HG03354 (cell line): ENCODE data around the gene NSUN3.
A peak's percentile ranks its signal among the peaks of the same experiment; 100 is the strongest.
"Not testable (repeated sequence)": the region's sequence is repeated elsewhere in the genome, so short reads cannot be mapped to it uniquely, and the experiment has no call there.

Experiments used
- ATAC-seq: cut with Tn5 transposase; IDR thresholded peaks from one replicate; pipeline ENCODE4 v1.9.1; 2021; ENCODE audit warnings: mild to moderate bottlenecking; ENCODE audit not compliant: unreplicated experiment, poor library complexity, severe bottlenecking

NSUN3 gene

DNA sequence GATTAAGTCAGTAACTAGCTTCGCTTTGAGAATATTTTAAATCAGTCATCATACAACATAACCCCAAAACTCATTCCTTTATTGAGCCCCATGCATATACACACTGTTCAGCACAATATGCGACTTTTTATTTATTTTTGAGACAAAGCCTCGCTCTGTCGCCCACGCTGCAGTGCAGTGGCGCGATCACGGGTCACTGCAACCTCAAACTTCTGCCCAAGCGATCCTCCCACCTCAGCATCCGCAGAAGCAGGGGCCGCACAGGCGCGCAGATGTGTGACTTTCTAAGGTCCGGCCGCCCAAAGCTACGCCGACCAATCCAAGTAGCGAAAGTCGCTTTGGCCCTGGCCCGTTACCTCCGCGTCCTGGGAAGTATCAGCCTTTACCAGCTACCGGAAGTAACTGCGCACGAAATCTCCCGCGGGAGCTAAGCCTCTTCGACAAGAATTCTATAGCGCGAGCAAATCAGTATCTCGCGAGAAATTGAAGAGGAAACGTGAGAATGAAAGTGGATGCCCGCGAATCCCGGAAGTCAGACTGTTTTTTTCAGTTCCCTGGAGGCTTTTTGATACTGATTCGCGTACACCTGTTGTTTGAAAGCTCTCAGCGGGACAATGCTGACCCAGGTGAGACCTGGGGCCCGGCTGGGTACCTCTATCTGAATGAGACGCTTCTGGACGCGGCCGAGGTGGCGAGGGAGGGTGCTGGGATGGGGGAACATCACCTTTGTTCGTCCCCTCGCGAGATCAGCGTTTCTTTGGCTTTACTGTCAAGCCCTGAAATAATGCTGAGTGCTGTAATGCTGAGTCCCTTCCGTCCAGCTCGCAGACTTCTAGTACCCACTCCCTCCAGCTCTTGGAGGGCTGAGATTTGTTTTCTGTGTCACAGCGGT, at the start of gene NSUN3, which contains the start of gene DHFR2:
TSS of gene NSUN3 (plus strand) at position 549 of the 892 bp plus-strand sequence. CDS start at position 615, 66 bp downstream.
TSS of gene DHFR2 (minus strand) at position 404 of the 892 bp plus-strand sequence. CDS start 1,405 bp downstream, outside the sequence.
- ATAC-seq, result peak; percentile 92

DNA sequence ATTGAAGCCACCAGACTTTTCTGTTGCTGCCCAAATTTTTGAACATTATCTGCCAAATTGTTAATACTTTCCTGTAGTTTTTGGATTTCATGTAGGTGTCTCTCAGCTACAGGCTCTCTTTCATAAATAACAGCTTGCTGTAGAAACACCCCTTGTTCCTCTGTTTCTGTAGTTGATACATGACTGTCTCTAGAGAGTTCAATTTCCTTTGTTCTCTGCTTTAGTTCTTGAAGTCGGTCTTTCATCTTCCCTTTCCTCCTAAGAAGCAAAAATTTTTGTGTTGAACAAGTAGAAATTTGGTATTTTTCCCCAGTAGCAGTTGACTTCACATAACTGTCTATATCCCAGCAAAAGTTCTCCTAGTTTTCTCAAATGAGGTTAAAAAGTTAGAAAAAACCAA, 47.8 kb upstream of the NSUN3 start:
- ATAC-seq, result no peak

DNA sequence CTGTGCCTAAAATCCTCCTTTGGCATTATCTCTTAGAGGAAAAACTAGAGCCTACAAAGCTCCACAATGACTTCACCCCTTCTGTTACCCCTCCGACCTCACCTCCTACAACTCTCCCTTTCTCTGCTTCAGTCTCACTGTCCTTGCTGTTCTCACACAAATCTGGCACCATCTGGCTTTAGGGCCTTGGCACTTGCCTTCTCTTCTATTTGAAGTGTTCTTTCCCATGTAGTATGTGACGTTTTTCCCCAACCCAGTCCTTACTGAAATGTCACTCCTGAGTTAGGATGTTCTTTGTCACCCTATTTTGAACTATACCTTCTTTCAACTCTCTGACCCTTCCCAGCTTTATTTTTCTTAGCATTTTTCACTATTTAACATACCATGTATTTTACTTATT, 43.2 kb upstream of the NSUN3 start:
- no peak for ATAC-seq

DNA sequence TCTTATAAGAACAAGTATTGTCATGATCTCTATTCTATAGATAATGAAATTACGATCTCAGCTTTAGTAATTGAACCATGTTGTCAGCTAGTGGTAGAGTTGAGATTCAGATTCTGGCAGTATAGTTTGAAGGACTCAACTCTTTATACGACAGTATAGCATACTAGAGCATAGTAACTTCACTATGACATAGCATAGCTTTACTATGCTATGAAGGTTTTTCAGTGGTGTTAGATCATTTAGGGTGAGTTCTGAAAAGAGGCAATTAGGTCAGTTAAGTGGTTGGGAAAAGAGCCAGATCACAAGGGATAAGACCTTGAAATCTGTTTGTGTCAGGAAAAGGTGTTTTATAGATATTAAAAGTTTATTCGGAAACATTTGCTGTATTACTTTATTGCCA, 42.6 kb upstream of the NSUN3 start:
- ATAC-seq, result no peak

DNA sequence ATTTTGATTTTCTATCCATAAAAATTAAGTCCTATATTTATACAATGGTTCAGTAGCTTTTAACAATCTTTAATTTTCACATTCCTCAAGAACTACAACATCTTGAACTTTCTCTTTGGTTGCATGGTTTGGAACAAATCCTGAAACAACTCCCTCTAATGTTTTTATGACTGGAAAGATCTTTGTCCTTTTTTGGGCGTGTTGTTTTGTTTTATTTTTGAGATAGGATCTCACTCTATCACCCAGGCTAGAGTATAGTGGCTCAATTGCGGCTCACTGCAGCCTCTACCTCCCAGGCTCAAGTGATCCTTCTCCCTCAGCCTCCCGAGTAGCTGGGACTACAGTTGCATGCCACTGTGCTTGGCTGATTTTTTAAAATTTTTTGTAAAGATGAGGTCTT, 38.5 kb upstream of the NSUN3 start:
- no peak for ATAC-seq

DNA sequence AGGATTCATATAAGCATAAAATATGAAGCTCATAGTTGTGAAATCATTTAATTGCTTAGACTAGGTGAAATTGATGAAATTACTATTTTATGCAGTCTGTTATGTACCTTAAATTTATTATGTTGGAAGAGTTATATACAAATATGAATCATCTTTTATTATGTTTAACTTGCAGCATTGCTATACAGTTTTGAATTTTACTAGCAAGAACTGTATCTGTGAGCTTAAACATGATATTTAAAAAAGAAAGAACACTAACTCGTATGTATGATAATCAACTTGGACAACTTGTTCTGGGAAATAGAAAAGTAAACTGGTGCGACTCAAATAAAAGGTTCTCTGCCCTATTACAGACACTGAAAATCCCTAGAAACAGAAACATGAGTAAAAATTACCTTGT, 36.2 kb upstream of the NSUN3 start:
- ATAC-seq, result no peak

DNA sequence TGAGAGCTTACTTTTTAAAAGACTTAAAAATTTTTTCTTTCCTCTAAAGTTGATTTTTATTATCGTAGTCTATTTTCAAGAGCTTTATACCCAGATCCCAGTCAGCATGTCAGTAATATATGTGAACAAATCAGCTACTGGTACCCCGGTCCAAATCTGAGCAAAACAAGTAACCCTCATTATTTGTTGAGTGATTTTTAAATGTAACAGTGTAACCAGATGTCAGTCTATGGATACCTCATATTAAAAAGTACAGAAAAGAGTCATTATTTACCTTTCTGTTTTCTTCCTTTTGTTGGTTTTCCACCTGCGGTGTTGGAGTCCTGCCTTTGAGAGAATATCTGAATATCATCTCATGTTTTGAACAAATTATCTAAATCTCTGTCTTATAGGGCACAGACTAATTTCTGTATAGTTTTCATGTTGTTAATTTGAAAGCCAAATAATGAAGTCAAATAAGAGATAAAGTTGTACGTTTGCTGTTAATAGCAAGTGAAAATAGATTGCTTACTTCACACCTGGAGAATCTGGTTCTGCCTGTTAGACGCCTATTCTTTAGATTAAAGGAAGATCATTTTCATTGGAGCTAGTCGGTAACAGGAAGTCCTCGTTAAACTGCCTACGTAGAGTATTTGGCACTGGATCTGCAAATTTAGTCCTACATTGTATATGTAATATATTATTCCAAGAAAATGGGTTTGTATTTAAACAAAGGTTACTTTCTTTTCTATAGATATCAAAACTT, 34.6 kb upstream of the NSUN3 start, which contains the start of gene STX19:
TSS of gene STX19 (minus strand) at position 505 of the 745 bp plus-strand sequence. CDS start 13,328 bp downstream, outside the sequence.
- ATAC-seq, result no peak

DNA sequence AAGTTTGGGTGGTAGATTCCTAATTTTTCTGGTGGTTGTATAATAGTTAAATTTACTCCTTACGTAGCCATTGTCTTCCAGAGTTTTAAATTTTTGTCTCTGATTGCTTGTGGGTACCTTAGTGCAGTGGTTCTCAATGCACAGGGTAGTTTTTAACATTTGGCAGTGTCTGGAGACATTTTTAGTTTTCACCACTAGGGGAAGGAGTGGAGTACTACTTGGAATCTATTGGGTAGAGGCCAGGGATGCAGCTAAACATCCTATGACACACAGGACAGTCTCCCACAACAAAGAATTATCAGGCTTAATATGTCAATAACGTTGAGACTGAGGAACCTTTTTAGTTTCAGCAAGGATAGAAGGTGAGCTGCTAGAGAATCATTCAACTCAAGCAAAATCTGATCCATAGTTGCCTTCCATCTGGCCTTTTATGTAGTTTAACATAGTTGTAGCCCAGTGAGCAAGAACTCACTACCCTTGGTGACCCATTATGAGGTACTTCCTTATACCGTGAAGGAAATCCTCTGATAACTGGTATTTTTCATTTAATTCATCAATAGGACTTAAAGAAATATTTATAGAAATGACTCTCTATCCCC, 25.9 kb upstream of the NSUN3 start:
- ATAC-seq, result no peak

DNA sequence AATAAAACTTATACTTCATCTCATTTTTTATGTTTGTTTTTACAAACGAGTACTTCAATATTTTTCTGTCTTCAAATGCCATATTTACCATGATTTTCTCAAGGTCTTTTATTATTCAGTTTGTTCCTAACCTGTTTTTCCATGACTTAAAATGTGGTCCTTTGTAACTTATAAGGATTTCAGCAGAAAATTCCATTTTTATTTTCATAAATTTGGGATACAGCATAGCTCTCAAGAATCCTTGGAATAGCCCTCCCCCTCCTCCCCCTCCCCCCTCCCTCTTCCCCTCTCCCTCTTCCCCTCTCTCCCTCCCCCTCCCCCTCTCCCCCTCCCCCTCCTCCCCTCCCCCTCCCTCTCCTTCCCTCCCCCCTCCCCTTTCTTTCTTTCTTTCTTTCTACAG, 19.6 kb upstream of the NSUN3 start:
- ATAC-seq, result no peak

DNA sequence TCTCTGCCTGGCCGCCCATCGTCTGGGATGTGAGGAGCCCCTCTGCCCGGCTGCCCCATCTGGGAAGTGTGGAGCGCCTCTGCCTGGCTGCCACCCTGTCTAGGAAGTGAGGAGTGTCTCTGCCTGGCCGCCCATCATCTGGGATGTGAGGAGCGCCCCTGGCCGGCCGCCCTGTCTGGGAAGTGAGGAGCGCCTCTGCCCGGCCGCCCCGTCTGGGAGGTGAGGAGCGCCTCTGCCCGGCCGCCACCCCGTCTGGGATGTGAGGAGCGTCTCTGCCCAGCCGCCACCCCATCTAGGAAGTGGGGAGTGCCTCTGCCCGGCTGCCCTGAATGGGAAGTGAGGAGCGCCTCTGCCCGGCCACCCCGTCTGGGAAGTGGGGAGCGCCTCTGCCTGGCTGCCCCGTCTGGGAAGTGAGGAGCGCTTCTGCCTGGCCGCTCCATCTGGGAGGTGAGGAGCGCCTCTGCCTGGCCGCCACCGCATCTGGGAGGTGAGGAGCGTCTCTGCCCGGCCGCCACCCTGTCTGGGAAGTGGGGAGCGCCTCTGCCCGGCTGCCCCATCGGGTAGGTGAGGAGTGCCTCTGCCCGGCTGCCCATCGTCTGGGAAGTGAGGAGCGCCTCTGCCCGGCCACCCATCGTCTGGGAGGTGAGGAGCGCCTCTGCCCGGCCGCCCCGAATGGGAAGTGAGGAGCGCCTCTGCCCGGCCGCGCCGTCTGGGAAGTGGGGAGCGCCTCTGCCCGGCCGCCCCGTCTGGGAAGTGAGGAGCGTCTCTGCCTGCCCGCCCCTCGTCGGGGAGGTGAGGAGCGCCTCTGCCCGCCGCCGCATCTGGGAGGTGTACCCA, 18.5 kb upstream of the NSUN3 start:
- ATAC-seq, result not testable (repeated sequence)

DNA sequence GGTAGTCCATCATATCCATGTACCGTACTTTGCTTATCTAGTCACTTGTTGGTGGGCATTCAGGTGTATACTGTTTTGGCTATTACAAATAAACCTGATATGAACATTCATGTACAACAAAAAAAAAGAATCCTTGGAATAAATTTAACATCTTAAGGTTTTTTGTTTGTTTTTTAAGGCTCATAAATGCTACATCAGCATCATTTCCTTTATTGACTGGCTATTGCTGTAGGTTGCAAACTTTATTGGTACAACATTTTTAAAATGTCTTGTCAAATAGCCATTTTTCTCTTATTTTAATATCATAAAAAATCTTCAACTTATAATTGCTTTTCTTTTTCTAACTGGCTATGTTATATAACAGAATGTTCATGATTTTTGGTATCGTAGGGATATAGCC, 16.3 kb upstream of the NSUN3 start:
- no peak for ATAC-seq

DNA sequence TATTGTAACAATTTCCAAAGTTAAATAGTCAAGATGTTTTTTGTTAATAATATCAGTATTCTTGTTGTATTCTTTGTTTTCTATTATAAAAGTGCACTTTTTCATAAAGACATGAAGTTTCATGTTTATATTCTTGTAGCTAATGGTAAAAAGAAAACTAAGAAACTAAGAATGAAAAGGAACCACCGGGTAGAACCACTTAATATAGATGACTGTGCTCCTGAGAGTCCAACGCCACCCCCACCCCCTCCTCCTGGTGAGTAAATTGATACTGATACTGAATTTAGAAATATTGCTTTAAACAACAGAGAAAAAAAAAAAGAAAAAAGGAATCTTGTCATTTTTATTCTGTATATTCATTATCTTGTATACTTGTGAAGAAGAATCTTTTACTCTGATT, 13.6 kb upstream of the NSUN3 start:
- no peak for ATAC-seq

DNA sequence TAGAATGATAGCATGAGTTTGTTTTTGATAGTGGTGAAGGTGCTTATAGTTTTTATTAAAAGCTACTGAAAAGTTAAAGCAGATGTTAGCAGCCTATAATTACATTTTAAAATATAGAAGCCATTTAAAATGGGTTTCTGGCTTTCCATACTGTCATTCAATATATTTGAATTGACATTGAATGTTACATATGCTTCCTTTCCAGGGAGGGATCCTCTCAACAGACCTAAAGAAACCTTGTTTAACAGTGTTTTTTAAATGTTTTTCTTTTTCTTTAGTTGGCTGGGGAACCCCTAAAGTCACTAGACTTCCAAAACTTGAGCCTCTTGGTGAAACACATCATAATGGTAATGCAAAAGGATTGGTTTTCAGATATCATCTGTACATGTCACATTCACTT, 12.3 kb upstream of the NSUN3 start:
- ATAC-seq, result no peak

DNA sequence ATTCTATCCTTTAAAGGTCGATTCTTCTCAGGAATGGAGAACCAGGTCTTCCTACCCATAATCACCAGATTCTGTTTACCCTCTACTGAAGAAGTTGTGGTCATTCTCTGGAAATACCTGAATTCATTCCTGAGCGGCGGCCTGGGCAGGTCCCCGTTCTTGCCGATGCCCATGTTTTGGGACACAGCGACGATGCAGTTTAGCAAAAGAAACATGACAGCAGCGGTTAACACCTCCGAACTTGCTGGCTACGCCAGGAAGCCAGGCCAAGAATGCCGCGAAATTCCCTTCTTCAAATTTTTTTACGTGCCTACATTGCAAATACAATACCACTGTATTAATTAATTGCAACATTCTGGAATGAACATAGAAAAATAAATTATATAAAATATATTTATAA, 1.6 kb upstream of the NSUN3 start:
- no peak for ATAC-seq

DNA sequence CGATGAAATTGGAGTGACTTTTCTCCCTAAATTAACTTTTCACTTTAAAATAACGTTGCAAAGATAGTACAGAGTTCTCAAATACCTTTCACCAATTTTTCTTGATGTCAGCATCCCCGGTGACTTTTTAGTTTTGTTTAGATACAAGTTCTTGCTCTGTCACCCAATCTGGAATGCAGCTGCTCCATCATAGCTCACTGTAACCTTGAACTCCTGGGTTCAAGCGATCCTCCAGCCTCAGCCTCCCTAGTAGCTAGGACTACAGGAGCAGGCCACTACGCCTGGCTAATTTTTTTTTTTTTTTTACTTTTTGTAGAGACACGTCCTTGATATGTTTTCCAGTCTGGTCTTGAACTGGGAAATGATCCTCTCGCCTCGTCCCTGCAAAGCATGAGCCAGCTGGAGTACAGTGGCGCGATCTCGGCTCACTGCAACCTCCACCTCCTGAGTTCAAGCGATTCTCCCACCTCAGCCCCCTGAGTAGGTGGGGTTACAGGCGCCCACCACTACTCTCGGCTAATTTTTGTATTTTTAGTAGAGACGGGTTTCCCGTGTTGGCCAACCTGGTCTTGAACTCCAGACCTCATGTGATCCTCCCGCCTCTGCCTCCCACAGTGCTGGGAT, 747 bp downstream of the NSUN3 start:
- ATAC-seq, result no peak

DNA sequence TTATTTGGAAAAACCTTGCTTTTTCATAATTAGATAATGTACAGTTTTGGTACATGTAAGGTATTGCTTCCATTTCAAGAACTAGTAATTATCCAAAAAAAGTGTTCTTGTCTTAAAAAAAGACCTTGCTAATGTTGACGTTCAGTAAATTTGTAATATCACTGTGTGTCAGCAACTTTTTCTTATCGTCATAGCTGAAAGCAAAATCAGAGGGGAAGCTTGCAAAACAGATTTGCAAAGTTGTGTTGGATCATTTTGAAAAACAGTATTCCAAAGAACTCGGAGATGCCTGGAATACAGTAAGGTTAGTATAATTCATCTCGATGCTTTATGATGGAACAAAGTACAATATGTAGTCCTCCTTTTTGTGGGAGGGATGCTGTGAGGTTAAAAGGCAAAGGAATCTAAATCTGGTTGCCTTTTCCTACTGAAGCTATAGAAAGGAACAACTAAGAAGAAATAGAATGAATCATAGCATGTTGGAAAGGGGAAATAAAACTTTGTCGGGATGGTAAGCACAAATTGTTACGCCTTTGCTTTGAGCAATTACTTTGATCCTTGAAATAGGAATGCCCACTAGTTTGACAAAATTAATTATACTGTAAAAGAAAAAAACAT, 1.5 kb downstream of the NSUN3 start:
- ATAC-seq, result no peak

DNA sequence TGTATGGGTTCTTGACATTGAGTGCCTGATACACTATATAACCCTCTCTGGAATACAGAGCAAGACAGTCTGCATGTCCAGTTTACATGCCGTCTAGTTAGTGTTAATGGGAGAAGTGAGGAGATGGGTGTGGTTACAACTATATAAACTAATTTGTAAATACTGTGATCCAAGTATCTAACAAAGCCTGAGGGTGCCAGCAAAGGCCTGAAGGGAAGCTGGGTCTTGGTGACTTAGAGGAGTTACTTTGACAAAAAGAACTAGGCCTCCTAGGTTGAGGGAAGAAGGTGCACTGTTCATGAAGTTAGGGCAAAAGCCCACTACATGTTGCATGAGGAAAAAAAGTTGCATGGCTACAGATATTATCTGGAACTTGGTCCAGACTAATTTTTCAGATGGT, 2.3 kb downstream of the NSUN3 start:
- no peak for ATAC-seq

DNA sequence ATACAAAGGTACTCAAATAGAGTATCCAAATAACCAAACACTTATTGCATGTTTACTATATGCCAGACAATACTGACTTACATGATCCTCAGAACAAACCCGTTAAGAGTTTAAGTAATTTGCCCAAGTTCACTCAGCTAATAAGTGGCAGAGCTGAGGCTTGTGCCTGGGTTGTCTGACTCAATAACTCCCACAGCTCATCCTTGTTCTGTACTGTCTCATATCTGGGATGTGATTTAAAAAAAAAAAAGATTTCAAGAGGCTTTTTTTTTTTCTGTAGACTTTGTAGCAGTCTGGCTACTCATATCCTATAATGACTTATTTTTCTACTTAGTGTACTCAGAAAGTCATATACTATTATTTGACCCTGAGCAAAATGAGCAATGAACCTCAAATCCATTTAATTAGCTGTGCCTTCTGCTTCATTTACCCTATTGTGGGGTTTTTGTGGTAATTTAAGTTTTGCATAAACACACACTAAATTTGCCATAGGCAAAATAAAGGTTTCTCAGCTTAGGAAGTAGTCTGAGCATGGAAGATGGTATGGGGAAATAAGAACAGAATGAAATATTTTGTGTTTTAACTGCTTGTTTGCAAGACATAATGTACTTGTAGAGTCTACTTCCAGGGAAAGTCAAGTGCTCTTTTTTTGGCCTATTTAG, 3.1 kb downstream of the NSUN3 start:
- ATAC-seq, result no peak
